ENCODE results near the gene FAM170B.
A peak's percentile ranks its signal among the peaks of the same experiment; 100 is the strongest.

FAM170B gene

GRCh38 chr10:49168831-49169500 is 35.1 kb upstream of the FAM170B start:
- DNase-seq: no peak

GRCh38 chr10:49168171-49168540 is 34.3 kb upstream of the FAM170B start:
- DNase-seq: no peak

- peak; percentile 36 for DNase-seq
Measured at GRCh38 chr10:49167425-49168170, 33.8 kb upstream of the FAM170B start.

GRCh38 chr10:49166484-49167400 is 32.9 kb upstream of the FAM170B start:
- DNase-seq: no peak

- no peak for DNase-seq
Measured at GRCh38 chr10:49165821-49166483, 32.1 kb upstream of the FAM170B start.

GRCh38 chr10:49165259-49165658 is 31.4 kb upstream of the FAM170B start:
- DNase-seq: no peak

- peak; percentile 13 for DNase-seq
Measured at GRCh38 chr10:49164559-49165188, 30.9 kb upstream of the FAM170B start.

- no peak for DNase-seq
Measured at GRCh38 chr10:49163741-49164140, 29.9 kb upstream of the FAM170B start.

- DNase-seq: peak; percentile 1
Measured at GRCh38 chr10:49162761-49163310, 29.0 kb upstream of the FAM170B start.

GRCh38 chr10:49162063-49162462 is 28.2 kb upstream of the FAM170B start:
- no peak for DNase-seq

GRCh38 chr10:49161411-49161997 is 27.7 kb upstream of the FAM170B start:
- DNase-seq: peak; percentile 73

- no peak for DNase-seq
Measured at GRCh38 chr10:49160814-49161213, 27.0 kb upstream of the FAM170B start.

GRCh38 chr10:49160110-49160509 is 26.3 kb upstream of the FAM170B start:
- DNase-seq: no peak

GRCh38 chr10:49158915-49159314 is 25.1 kb upstream of the FAM170B start:
- DNase-seq: no peak

GRCh38 chr10:49158404-49158803 is 24.6 kb upstream of the FAM170B start:
- no peak for DNase-seq

GRCh38 chr10:49157229-49157628 is 23.4 kb upstream of the FAM170B start:
- no peak for DNase-seq

- DNase-seq: no peak
Measured at GRCh38 chr10:49154641-49155040, 20.8 kb upstream of the FAM170B start.

GRCh38 chr10:49153971-49154370 is 20.1 kb upstream of the FAM170B start:
- no peak for DNase-seq

GRCh38 chr10:49153115-49153514 is 19.3 kb upstream of the FAM170B start:
- DNase-seq: no peak

- DNase-seq: no peak
Measured at GRCh38 chr10:49152663-49153062, 18.8 kb upstream of the FAM170B start.

GRCh38 chr10:49152037-49152436 is 18.2 kb upstream of the FAM170B start:
- no peak for DNase-seq

- DNase-seq: no peak
Measured at GRCh38 chr10:49151481-49151880, 17.7 kb upstream of the FAM170B start.
